HepG2 (cell line): Measurements from ENCODE around the gene IL4I1. TPM values are rescaled to one million over a fixed set of nuclear protein-coding genes. Genes with fewer than 3 reads are reported as not detected.

Source experiments
- CENPT ChIP-seq: sonication (generic); formaldehyde crosslinking; IDR thresholded peaks from 2 replicates; pipeline ENCODE4 v1.8.0; 2022; ENCODE audit warnings: low read depth, mild to moderate bottlenecking, moderate library complexity, missing genetic modification reagents
- ELF3 ChIP-seq: IDR thresholded peaks from 2 replicates; pipeline ENCODE4 v1.6.1; 2016; ENCODE audit warnings: missing genetic modification reagents, missing compliant biosample characterization
- ETV6 ChIP-seq: sonication (generic); formaldehyde crosslinking; conservative IDR thresholded peaks from 2 replicates; pipeline ENCODE4 v1.4.0; 2020; ENCODE audit warnings: missing genetic modification reagents
- HES4 ChIP-seq: sonication (generic); formaldehyde crosslinking; IDR thresholded peaks from 2 replicates; pipeline ENCODE4 v1.9.0; 2021; ENCODE audit warnings: mild to moderate bottlenecking, missing genetic modification reagents, borderline replicate concordance
- KMT2B ChIP-seq: IDR thresholded peaks from 2 replicates; pipeline ENCODE4 v1.6.1; 2016; ENCODE audit warnings: missing genetic modification reagents, missing compliant biosample characterization
- MED1 ChIP-seq: sonication (generic); formaldehyde crosslinking; IDR thresholded peaks from 2 replicates; pipeline ENCODE4 v1.4.0; 2020; ENCODE audit warnings: missing genetic modification reagents
- SP1 ChIP-seq, 2 experiments: fragments of 450-650 bp in 1 of 2; sonication (generic) in 1 of 2; formaldehyde crosslinking in 1 of 2; IDR thresholded peaks; 2 replicates each; pipeline versions ENCODE4 v1.4.0 to v1.6.1; 2016 to 2020; ENCODE audit warnings: missing genetic modification reagents in 1 of 2
- TARDBP ChIP-seq: sonication (generic); formaldehyde crosslinking; IDR thresholded peaks from 2 replicates; pipeline ENCODE4 v1.8.0; 2022; ENCODE audit warnings: mild to moderate bottlenecking, missing genetic modification reagents
- U2AF1 ChIP-seq: fragments of 200-400 bp; formaldehyde crosslinking; optimal IDR thresholded peaks from 2 replicates; pipeline ENCODE3; 2017; ENCODE audit warnings: mild to moderate bottlenecking, low read depth, low read length
- ZBTB21 ChIP-seq: sonication (generic); formaldehyde crosslinking; IDR thresholded peaks from 2 replicates; pipeline ENCODE4 v1.4.0; 2020; ENCODE audit warnings: missing genetic modification reagents
- ZFP90 ChIP-seq: sonication (generic); formaldehyde crosslinking; IDR thresholded peaks from 2 replicates; pipeline ENCODE4 v1.8.0; 2022; ENCODE audit warnings: missing genetic modification reagents, mild to moderate bottlenecking, inconsistent platforms, borderline replicate concordance
- ZMYM3 ChIP-seq: sonication (generic); formaldehyde crosslinking; IDR thresholded peaks from 2 replicates; pipeline ENCODE4 v1.5.1; 2020; ENCODE audit warnings: mild to moderate bottlenecking, missing genetic modification reagents
- ZNF24 ChIP-seq: fragments of 450-650 bp; IDR thresholded peaks from 2 replicates; pipeline ENCODE4 v1.6.1; 2017; ENCODE audit warnings: antibody characterized with exemption, mild to moderate bottlenecking
- ZNF761 ChIP-seq: sonication (generic); formaldehyde crosslinking; conservative IDR thresholded peaks from 2 replicates; pipeline ENCODE4 v1.4.0; 2020; ENCODE audit warnings: mild to moderate bottlenecking, missing genetic modification reagents
- polyA plus RNA-seq, 8 experiments: library from polyadenylated mRNA; depleted of rRNA in 3 of 8; stranded (reverse) in 7 of 8; unstranded in 1 of 8; fragments of >200 nt; fragmentation: Illumina TruSeq in 4 of 8; extraction: Trizol in 4 of 8; gene quantifications; 2 replicates each; pipeline versions ENCODE4 v1.2.1 to v1.2.3, GENCODE V29; 2011 to 2016; ENCODE audit warnings: low read depth in 4 of 8, missing spikeins in 1 of 8, mixed read lengths in 1 of 8; ENCODE audit not compliant: insufficient read depth in 1 of 8
- total RNA-seq, 5 experiments: library from RNA; depleted of rRNA; stranded (reverse); fragments of >200 nt; fragmentation: Illumina TruSeq; extraction: Trizol; gene quantifications; 2 replicates each; pipeline ENCODE4 v1.2.3, GENCODE V29; 2016; ENCODE audit warnings: low read depth in 1 of 5
- TF ChIP-seq, protein P1 (sequence below): sonication (generic); formaldehyde crosslinking; IDR thresholded peaks from 2 replicates; pipeline ENCODE4 v1.9.0; 2021; ENCODE audit warnings: mild to moderate bottlenecking, missing genetic modification reagents
- TF ChIP-seq, protein P2 (sequence below): sonication (generic); formaldehyde crosslinking; IDR thresholded peaks from 2 replicates; pipeline ENCODE4 v1.5.0; 2020; ENCODE audit warnings: mild to moderate bottlenecking, missing genetic modification reagents, borderline replicate concordance
- TF ChIP-seq, protein P3 (sequence below): sonication (generic); formaldehyde crosslinking; conservative IDR thresholded peaks from 2 replicates; pipeline ENCODE4 v1.4.0; 2020; ENCODE audit warnings: missing genetic modification reagents

The IL4I1 gene
- total and polyA plus RNA-seq, 2 of the 13 experiments (the other 11 are each of a cell fraction or from before 2014, with no cell fraction given), result not detected

DNA sequence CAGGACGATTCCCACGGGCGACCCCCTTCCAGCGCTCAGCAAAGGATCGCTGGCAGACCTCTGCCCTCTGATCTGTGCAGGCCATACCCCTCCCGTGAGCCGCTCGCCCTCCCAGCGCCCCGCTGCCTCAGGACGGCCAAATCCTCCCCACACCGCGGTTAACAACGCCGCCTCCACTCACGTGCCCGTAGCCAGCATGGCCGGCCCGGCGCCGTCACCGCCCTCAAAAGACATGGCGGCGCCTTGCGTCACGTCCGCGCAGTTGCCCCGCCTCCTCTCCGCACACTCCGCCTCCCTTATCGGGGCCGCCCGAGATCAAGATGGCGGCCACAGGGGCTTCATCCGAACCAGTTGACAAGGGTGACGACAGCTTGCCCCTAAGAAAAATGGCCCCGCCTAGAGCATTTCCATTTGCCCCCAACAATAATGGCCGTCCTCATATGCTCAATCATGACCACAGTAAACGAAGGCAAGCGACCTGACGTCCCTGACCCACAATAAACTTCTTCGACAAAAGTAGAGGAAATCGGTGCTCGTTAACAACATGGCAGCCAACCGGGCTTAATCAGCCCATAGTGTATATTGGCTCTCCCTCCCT lies 20.2 kb downstream of the IL4I1 start (continued):
- TF ChIP-seq, protein P1, sequence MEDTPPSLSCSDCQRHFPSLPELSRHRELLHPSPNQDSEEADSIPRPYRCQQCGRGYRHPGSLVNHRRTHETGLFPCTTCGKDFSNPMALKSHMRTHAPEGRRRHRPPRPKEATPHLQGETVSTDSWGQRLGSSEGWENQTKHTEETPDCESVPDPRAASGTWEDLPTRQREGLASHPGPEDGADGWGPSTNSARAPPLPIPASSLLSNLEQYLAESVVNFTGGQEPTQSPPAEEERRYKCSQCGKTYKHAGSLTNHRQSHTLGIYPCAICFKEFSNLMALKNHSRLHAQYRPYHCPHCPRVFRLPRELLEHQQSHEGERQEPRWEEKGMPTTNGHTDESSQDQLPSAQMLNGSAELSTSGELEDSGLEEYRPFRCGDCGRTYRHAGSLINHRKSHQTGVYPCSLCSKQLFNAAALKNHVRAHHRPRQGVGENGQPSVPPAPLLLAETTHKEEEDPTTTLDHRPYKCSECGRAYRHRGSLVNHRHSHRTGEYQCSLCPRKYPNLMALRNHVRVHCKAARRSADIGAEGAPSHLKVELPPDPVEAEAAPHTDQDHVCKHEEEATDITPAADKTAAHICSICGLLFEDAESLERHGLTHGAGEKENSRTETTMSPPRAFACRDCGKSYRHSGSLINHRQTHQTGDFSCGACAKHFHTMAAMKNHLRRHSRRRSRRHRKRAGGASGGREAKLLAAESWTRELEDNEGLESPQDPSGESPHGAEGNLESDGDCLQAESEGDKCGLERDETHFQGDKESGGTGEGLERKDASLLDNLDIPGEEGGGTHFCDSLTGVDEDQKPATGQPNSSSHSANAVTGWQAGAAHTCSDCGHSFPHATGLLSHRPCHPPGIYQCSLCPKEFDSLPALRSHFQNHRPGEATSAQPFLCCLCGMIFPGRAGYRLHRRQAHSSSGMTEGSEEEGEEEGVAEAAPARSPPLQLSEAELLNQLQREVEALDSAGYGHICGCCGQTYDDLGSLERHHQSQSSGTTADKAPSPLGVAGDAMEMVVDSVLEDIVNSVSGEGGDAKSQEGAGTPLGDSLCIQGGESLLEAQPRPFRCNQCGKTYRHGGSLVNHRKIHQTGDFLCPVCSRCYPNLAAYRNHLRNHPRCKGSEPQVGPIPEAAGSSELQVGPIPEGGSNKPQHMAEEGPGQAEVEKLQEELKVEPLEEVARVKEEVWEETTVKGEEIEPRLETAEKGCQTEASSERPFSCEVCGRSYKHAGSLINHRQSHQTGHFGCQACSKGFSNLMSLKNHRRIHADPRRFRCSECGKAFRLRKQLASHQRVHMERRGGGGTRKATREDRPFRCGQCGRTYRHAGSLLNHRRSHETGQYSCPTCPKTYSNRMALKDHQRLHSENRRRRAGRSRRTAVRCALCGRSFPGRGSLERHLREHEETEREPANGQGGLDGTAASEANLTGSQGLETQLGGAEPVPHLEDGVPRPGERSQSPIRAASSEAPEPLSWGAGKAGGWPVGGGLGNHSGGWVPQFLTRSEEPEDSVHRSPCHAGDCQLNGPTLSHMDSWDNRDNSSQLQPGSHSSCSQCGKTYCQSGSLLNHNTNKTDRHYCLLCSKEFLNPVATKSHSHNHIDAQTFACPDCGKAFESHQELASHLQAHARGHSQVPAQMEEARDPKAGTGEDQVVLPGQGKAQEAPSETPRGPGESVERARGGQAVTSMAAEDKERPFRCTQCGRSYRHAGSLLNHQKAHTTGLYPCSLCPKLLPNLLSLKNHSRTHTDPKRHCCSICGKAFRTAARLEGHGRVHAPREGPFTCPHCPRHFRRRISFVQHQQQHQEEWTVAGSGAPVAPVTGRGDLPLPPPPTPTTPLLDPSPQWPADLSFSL (CRISPR knock-in tag), result no peak
- TF ChIP-seq CENPT (CRISPR knock-in tag) (0 out of 2 replicates have a peak, but pooled peaks have one; percentile 80), ZMYM3 (CRISPR knock-in tag) (no peak), MED1 (peak; percentile 44; the same call in 1 of the 2 replicates), TARDBP (CRISPR knock-in tag) (peak; percentile 67), HES4 (no peak), SP1 (IDR thresholded peaks at IDR 0.05) (no peak), SP1 (CRISPR knock-in tag; IDR thresholded peaks at IDR 0.05) (peak; percentile 88), ZNF761 (CRISPR knock-in tag) (peak; percentile 38; the same call in 1 of the 2 replicates), U2AF1 (no peak), ETV6 (CRISPR knock-in tag) (0 out of 2 replicates have a peak, but pooled peaks have one; percentile 15), ZNF24 (no peak), KMT2B (no peak), ZFP90 (CRISPR knock-in tag) (0 out of 2 replicates have a peak, but pooled peaks have one; percentile 57), ELF3 (CRISPR knock-in tag) (peak; percentile 46; the same call in 1 of the 2 replicates), ZBTB21 (CRISPR knock-in tag) (peak; percentile 81)
- TF ChIP-seq, protein P2, sequence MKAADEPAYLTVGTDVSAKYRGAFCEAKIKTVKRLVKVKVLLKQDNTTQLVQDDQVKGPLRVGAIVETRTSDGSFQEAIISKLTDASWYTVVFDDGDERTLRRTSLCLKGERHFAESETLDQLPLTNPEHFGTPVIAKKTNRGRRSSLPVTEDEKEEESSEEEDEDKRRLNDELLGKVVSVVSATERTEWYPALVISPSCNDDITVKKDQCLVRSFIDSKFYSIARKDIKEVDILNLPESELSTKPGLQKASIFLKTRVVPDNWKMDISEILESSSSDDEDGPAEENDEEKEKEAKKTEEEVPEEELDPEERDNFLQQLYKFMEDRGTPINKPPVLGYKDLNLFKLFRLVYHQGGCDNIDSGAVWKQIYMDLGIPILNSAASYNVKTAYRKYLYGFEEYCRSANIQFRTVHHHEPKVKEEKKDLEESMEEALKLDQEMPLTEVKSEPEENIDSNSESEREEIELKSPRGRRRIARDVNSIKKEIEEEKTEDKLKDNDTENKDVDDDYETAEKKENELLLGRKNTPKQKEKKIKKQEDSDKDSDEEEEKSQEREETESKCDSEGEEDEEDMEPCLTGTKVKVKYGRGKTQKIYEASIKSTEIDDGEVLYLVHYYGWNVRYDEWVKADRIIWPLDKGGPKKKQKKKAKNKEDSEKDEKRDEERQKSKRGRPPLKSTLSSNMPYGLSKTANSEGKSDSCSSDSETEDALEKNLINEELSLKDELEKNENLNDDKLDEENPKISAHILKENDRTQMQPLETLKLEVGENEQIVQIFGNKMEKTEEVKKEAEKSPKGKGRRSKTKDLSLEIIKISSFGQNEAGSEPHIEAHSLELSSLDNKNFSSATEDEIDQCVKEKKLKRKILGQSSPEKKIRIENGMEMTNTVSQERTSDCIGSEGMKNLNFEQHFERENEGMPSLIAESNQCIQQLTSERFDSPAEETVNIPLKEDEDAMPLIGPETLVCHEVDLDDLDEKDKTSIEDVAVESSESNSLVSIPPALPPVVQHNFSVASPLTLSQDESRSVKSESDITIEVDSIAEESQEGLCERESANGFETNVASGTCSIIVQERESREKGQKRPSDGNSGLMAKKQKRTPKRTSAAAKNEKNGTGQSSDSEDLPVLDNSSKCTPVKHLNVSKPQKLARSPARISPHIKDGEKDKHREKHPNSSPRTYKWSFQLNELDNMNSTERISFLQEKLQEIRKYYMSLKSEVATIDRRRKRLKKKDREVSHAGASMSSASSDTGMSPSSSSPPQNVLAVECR (CRISPR knock-in tag), result peak; percentile 76
- TF ChIP-seq, protein P3, sequence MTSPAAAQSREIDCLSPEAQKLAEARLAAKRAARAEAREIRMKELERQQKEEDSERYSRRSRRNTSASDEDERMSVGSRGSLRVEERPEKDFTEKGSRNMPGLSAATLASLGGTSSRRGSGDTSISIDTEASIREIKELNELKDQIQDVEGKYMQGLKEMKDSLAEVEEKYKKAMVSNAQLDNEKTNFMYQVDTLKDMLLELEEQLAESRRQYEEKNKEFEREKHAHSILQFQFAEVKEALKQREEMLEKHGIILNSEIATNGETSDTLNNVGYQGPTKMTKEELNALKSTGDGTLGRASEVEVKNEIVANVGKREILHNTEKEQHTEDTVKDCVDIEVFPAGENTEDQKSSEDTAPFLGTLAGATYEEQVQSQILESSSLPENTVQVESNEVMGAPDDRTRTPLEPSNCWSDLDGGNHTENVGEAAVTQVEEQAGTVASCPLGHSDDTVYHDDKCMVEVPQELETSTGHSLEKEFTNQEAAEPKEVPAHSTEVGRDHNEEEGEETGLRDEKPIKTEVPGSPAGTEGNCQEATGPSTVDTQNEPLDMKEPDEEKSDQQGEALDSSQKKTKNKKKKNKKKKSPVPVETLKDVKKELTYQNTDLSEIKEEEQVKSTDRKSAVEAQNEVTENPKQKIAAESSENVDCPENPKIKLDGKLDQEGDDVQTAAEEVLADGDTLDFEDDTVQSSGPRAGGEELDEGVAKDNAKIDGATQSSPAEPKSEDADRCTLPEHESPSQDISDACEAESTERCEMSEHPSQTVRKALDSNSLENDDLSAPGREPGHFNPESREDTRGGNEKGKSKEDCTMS (CRISPR knock-in tag), result no peak
